ENCODE results near the gene TMEM221.

Gene TMEM221

DNA sequence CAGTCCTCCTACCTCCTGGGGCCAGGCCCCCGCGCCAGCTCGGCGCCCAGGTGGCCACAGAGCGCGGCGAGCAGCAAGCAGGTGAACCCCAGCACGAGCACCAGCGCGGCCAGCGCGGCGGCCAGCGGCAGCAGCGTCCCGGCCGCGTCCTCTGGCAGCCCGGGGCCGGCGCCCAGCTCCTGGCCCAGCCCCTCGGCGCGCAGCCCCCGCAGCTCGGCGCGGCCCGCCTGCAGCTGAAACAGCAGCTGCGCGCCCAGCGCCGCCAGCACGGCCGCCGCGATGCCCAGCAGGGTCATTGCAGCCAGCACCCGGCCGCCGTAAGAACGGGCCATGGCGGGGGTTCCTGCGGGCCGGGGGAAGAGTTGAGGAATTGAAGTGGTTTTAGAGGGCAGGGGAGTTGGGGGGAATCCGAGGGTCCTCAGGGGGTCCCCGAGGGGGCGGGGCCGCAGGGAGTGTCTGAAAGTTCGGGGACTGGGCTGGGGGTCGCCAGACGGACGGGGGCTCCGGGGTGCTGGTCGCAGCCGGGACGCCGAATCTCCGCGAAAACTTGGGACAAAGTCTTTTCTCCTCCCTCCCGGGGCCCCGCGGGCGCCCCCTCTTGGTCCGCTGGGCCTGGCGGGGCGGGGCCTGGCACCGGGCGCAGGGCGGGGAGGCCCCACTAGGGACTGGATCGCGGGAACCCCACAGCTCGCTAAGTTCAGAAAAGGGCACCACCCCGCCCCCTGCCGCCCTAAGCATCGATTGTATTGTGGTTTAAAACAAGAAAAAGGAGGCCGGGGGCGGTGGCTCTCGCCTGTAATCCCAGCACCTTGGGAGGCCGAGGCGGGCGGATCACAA lies at the start of gene TMEM221:
Gene TMEM221 (minus strand): TSS at position 538 of the 837 bp plus-strand sequence. CDS start 206 bp downstream, at position 332.
- no peaks in the 10 kb centered on the region for H3K36me3 ChIP-seq (ENCODE audit: insufficient read depth, low read length)
- H3K4me1 ChIP-seq (ENCODE audit: insufficient read depth, low read length) = no peaks in the 10 kb centered on the region
- peak within 1 kb of the TSS; percentile 61 for H3K9ac ChIP-seq (ENCODE audit: low read depth, low read length)
- no peaks in the 10 kb centered on the region for H3K9me3 ChIP-seq (ENCODE audit: control insufficient read depth, insufficient read depth, low read length)

DNA sequence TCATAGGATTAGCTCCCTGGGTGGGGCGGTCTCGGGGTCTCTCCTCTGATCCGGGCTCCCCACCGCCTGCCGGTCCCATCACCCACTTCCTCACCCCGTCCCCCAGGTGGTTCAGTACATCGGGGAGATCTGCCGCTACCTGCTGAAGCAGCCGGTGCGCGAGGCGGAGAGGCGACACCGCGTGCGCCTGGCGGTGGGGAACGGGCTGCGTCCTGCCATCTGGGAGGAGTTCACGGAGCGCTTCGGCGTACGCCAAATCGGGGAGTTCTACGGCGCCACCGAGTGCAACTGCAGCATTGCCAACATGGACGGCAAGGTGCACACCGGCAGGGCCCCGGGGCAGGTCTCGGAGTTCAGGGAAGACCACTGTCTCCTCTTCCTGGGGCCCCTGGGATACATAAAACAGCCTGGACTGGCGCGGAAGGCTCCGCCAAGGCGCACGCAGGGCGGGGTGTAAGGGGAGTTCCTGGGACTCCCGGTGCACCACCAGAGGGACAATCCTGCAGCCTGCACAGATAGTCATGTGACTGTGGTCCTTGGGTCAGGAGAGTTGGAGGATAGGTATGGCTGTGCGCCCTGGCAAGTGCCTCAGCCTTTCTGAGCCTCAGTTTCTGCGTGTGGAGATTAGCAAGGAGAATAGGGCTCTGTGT lies 48.8 kb upstream of the TMEM221 start:
- peak overlapping the region; percentile 37 for H3K9ac ChIP-seq (ENCODE audit: low read depth, low read length)
- peaks cover 17% of the 10 kb centered on the region for H3K4me1 ChIP-seq (ENCODE audit: insufficient read depth, low read length)
- H3K9me3 ChIP-seq (ENCODE audit: control insufficient read depth, insufficient read depth, low read length) = no peaks in the 10 kb centered on the region
- H3K36me3 ChIP-seq (ENCODE audit: insufficient read depth, low read length) = no peaks in the 10 kb centered on the region

DNA sequence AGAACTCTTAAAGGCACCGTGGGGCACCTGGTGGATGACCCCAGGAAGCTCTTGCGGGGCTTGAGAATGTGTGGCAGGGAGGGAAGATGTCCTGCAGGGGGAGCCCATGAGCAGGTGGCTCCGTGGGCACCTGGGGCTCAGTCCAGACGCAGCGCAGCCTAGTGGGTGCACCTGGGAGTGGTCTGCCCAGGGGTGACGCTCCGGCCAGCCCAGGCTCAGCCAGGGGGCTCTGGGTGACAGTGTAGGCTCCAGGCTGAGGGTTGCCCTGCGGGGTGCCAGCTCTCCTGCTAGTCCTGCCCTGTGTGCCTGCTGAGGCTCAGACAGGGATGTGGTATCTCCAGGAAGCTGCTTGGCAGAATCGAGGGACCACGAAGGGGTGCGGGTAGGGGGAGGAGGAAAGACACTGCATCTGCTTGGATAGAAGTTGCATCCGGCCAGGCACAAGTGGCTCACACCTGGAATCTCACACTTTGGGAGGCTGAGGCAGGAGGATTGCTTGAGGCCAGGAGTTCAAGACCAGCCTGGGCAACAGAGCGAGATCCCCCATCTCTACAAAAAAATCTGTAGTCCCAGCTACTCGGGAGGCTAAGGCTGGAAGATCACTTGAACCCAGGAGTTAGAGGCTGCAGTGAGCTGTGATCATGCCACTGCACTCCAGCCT lies 48.0 kb upstream of the TMEM221 start:
- H3K9ac ChIP-seq (ENCODE audit: low read depth, low read length) = peak overlapping the region; percentile 37; the same call in 1 of the 2 replicates
- no peaks in the 10 kb centered on the region for H3K36me3 ChIP-seq (ENCODE audit: insufficient read depth, low read length)
- peaks cover 17% of the 10 kb centered on the region for H3K4me1 ChIP-seq (ENCODE audit: insufficient read depth, low read length)
- H3K9me3 ChIP-seq (ENCODE audit: control insufficient read depth, insufficient read depth, low read length) = no peaks in the 10 kb centered on the region

DNA sequence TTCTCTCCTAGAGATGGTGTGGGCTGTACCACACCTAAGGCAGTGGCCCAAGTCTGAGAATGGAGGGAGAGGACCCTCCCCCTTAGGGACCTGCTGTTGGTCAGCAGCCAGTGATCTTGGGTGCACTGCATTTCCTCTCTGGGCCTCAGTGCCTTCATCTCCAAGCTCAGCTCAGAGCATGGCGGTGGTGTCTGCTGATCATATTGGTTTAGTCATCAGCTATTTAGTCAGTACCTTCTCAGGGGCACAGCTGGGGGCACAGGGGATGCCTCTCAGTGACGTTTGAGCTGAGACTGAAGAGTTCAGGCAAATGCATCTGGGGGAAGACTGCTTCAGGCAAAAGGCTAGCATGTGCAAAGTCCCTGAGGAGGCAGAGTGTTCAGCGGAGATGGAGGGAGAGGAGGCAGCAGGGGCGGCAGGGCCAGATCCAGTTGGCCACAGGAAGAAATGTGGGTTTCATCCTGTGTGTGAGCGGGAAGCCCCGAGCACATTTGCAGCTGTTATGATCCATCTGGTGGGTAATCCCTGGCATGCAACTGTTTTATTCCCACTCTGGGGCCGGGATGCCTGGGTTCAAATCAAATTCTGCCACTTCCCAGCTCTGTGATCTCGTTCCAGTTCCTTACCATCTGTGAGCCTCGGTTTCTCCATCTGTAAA lies 47.3 kb upstream of the TMEM221 start:
- H3K4me1 ChIP-seq (ENCODE audit: insufficient read depth, low read length) = peaks cover 17% of the 10 kb centered on the region
- no peaks in the 10 kb centered on the region for H3K36me3 ChIP-seq (ENCODE audit: insufficient read depth, low read length)
- H3K9me3 ChIP-seq (ENCODE audit: control insufficient read depth, insufficient read depth, low read length) = no peaks in the 10 kb centered on the region
- H3K9ac ChIP-seq (ENCODE audit: low read depth, low read length) = no peak overlapping the region

DNA sequence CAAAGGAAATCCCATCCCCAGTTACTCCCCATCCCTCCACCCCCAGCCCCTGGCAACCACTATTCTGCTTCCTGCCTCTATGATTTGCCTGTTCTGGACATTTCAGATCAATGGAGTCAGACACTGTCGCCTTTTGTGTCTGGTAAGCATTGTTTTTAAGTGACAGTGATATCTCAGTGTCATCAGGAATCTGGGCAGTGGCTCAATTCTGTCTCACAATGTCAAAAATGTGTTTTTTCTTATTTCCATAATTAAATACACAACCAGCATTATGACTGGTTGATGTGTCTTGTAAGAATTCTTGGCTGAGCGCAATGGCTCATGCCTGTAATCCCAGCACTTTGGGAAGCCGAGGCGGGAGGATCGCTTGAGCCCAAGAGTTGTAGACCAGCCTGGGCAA lies 42.8 kb upstream of the TMEM221 start:
- no peaks in the 10 kb centered on the region for H3K9me3 ChIP-seq (ENCODE audit: control insufficient read depth, insufficient read depth, low read length)
- no peaks in the 10 kb centered on the region for H3K36me3 ChIP-seq (ENCODE audit: insufficient read depth, low read length)
- H3K9ac ChIP-seq (ENCODE audit: low read depth, low read length) = no peak overlapping the region
- peaks cover 5% of the 10 kb centered on the region for H3K4me1 ChIP-seq (ENCODE audit: insufficient read depth, low read length)

DNA sequence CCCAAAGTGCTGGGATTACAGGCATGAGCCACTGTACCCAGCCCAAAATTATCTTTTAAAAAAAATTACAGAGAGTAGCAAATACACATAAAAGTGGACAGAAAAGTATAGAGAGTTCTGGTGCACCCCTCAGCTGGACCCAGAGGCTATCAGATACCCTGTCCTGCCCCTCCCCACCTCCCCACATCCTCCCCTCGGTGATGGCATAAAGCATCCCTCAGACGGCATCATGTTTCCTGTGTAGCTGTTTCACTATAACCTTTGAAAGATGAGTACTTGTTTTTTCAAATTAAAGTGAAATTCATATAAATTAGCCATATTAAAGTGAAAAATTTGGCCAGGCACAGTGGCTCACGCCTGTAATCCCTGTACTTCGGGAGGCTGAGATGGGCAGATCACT lies 41.9 kb upstream of the TMEM221 start:
- Histone ChIP-seq H3K36me3 (ENCODE audit: insufficient read depth, low read length) (no peaks in the 10 kb centered on the region), H3K9me3 (ENCODE audit: control insufficient read depth, insufficient read depth, low read length) (no peaks in the 10 kb centered on the region), H3K9ac (ENCODE audit: low read depth, low read length) (no peak overlapping the region), H3K4me1 (ENCODE audit: insufficient read depth, low read length) (peaks cover 5% of the 10 kb centered on the region)

DNA sequence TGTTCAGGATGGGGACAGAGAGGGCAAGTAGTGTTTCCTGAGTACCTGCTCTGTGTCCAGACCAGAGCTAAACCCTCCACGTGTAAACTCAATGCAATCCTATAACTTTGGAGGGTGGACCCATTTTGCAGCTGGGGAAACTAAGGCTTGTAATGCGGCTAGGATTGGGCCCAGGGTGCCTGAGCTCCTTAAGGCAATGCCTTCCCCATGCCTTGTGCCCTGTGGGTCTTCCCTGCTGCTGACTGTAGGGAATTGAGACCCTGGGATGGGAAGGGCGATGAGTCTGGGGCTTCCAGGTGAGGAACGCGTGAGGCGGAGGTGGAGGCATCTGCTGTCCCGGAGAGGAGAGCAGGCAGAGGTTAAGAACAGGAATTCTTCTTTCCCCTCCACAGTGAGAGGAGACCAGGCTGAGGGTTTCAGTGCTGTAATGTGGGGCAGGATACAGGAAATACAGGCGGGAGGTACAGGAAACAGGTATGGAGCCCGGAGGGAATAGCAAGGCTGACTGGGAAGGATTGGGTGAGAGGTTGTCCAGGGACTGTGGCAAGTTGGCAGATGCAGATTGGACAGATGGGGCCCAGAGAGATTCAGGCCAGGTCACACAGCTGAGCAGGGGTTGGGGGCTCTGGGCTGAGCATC lies 41.0 kb upstream of the TMEM221 start:
- Histone ChIP-seq H3K9me3 (ENCODE audit: control insufficient read depth, insufficient read depth, low read length) (no peaks in the 10 kb centered on the region), H3K9ac (ENCODE audit: low read depth, low read length) (peak overlapping the region; percentile 24; the same call in 1 of the 2 replicates), H3K4me1 (ENCODE audit: insufficient read depth, low read length) (peaks cover 5% of the 10 kb centered on the region)

DNA sequence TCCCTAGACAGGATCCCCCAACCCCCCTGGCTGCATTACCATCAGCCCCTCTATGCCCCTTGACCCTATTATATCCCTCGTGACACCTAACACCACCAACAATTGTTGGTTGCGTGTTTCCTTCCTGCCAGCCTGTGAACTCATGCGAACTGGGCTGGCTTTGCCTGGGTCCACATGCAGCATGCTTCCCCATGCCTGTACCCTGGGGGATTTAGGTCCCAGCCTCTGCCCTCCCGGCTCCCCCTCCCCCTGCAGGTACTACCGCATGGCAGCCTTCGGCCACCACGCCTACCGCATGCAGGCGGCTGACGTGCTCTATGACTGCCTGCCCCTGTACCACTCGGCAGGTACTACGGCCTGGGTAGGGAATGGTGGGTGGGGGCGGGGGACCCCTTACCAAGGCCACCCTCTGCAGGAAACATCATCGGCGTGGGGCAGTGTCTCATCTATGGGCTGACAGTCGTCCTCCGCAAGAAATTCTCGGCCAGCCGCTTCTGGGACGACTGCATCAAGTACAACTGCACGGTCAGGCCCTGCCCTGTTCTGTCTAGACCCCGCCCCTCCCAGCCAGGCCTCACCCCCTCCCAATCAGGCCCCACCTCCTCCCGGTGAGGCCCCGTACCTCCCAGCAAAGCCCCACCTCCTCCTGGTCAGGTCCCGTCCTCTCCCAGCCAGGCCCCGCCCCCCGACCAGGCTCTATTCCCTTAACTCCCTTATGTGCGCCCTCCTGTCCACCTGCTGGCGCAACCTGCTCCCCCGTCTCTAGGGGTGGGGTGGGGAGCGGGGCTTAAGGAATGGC lies 40.3 kb upstream of the TMEM221 start:
- no peaks in the 10 kb centered on the region for H3K9me3 ChIP-seq (ENCODE audit: control insufficient read depth, insufficient read depth, low read length)
- peaks cover 5% of the 10 kb centered on the region for H3K4me1 ChIP-seq (ENCODE audit: insufficient read depth, low read length)
- peak overlapping the region; percentile 47 for H3K9ac ChIP-seq (ENCODE audit: low read depth, low read length)
- no peaks in the 10 kb centered on the region for H3K36me3 ChIP-seq (ENCODE audit: insufficient read depth, low read length)

More for the DNA sequence above, 41.0 kb upstream of the TMEM221 start:
- H3K36me3 ChIP-seq (ENCODE audit: insufficient read depth, low read length) = no peaks in the 10 kb centered on the region

DNA sequence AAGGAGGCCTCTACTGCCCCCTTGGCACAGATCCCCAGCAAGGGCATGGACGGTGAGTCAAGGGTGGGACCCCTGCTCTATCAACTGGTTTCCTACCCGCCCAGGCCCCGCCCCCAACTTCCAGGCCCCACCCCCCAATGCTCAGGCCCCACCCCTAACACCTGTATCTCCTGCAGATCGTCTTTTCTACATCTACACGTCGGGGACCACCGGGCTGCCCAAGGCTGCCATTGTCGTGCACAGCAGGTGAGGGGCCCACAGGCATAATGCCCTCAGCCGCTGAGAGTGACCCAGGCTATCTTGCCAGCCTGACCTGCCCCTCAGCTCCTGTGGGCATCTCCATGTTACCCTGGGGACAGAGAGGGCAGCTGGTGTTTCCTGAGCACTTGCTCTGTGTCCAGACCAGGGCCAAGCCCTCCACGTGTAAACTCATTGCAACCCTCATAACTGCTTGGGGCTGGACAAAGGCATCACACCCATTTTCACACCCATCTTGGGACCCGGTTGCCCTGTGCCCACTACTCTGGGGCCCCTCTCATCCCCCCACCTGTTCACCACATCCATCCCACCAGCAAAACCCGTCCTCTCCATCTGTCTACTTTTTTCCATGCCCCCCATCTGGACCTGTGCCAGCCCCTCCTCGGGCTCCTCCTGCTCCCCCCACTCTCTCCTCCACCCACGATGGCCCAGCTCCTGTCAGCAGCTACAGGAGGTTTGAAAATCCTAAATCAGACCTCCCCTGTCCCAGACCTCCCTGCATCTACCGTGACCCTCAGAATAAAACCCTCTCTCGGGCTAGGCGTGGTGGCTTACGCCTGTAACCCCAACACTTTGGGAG lies 39.0 kb upstream of the TMEM221 start:
- peaks cover 5% of the 10 kb centered on the region for H3K4me1 ChIP-seq (ENCODE audit: insufficient read depth, low read length)
- H3K9ac ChIP-seq (ENCODE audit: low read depth, low read length) = no peak overlapping the region
- no peaks in the 10 kb centered on the region for H3K9me3 ChIP-seq (ENCODE audit: control insufficient read depth, insufficient read depth, low read length)

DNA sequence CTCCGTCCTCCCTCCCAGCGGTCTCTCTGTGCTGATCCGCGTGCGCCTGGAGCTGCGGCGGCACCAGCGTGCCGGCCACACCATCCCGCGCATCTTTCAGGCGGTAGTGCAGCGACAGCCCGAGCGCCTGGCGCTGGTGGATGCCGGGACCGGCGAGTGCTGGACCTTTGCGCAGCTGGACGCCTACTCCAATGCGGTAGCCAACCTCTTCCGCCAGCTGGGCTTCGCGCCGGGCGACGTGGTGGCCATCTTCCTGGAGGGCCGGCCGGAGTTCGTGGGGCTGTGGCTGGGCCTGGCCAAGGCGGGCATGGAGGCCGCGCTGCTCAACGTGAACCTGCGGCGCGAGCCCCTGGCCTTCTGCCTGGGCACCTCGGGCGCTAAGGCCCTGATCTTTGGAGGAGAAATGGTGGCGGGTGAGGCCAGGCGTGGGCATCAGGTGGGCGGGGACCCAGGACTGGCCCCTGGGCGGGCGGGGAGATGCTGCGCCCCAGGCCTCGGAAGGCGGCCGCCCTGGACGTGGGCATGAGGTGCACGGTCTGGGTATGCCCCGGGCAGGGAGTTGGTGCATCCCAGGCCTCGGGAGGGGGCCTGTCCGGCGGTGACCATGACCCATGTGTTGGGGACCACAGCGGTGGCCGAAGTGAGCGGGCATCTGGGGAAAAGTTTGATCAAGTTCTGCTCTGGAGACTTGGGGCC lies 38.2 kb upstream of the TMEM221 start:
- no peak overlapping the region for H3K9ac ChIP-seq (ENCODE audit: low read depth, low read length)
- H3K36me3 ChIP-seq (ENCODE audit: insufficient read depth, low read length) = no peaks in the 10 kb centered on the region
- no peaks in the 10 kb centered on the region for H3K9me3 ChIP-seq (ENCODE audit: control insufficient read depth, insufficient read depth, low read length)
- H3K4me1 ChIP-seq (ENCODE audit: insufficient read depth, low read length) = peaks cover 5% of the 10 kb centered on the region

More for the DNA sequence above, 39.0 kb upstream of the TMEM221 start:
- H3K36me3 ChIP-seq (ENCODE audit: insufficient read depth, low read length) = no peaks in the 10 kb centered on the region

DNA sequence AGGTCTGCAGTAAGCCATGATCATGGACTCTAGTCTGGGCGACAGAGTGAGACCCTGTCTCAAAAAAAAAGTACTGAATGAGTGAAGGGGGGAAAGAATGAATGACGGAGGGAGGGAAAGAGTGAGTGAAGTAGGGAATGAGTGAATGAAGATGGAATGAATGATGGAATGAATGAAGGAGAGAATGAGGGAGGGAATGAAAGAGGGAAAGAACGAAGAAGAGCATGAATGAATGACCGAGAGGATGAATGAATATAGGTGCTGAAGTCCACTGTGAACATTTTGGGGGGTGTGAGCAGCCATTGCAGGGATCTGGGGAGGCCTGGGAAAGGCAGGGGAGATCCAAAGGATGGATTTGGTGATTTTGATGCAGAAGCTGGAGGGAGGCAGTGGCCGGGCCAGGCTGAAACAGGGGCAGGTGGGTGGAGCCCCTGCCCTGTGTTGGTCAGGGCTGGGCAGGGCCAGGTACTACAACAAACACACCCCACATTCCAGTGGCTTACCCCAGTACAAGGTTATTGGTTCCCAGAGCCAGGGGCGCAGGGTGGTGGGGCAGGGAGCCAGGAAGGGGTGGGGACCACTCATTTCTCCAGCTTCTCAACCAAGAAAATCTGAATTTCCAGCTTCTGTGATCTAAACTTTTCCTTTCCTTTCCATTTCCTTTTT lies 36.2 kb upstream of the TMEM221 start:
- Histone ChIP-seq H3K4me1 (ENCODE audit: insufficient read depth, low read length) (peaks cover 4% of the 10 kb centered on the region), H3K9me3 (ENCODE audit: control insufficient read depth, insufficient read depth, low read length) (no peaks in the 10 kb centered on the region), H3K36me3 (ENCODE audit: insufficient read depth, low read length) (no peaks in the 10 kb centered on the region), H3K9ac (ENCODE audit: low read depth, low read length) (no peak overlapping the region)

DNA sequence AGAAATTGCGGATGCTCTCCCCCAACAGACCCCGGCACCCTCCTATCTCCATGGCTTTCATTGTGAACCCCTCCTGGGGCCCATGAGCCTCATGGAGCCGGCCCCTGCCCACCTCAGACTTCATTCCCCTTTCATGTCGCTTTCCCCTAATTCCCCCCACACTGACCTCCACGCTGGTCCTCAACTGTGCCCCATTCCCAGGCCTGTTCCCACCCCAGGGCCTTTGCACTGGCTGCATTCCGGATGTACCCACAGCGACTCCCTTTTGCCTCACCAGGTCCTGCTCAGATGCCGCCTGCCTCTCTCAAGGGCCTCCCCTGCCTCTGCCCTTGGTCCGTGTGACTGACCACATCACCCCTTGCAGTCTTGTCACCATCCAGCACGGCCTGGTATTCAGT lies 35.1 kb upstream of the TMEM221 start:
- Histone ChIP-seq H3K9ac (ENCODE audit: low read depth, low read length) (no peak overlapping the region), H3K36me3 (ENCODE audit: insufficient read depth, low read length) (no peaks in the 10 kb centered on the region), H3K4me1 (ENCODE audit: insufficient read depth, low read length) (no peaks in the 10 kb centered on the region; the same call in 1 of the 2 replicates), H3K9me3 (ENCODE audit: control insufficient read depth, insufficient read depth, low read length) (no peaks in the 10 kb centered on the region)
